ENCODE measurements around the gene ZNF548. TPM values are rescaled to one million over a fixed set of nuclear protein-coding genes. Genes with fewer than 3 reads are reported as not detected.

ZNF548 gene
- total and polyA plus RNA-seq, 5 donors from 2014 or later = 14.6 to 75.9 (median 19.4) TPM

DNA sequence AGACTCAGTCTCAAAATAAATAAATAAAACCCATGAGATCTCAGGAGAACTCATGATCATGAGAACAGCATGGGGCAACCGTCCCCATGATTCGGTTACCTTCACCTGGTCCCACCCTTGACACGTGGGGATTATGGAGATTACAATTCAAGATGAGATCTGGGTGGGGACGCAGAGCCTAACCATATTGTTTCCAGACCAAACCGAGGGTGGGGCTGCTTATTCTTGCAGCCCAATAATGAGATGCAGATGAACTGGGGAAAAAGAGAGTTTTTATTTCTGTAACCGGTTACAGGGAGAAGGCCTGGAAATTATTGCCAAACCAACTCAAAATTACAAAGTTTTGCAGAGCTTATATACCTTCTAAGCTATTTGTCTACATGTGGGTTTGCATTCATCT is 13.5 kb upstream of the ZNF548 start:
- Mint-ChIP-seq H3K4me3 (no peak overlapping the region), H3K27ac (no peak overlapping the region), H3K27me3 (no peaks in the 10 kb centered on the region), H3K9me3 (peaks cover 4 to 68% (median 33%) of the 10 kb centered on the region in 7 donors), H3K4me1 (no peaks in the 10 kb centered on the region), H3K36me3 (peaks cover 60% of the 10 kb centered on the region)
- Histone ChIP-seq H3K36me3 (ENCODE audit: control insufficient read depth, insufficient read depth, low read length) (peaks cover 37% of the 10 kb centered on the region), H3K9me3 (ENCODE audit: control insufficient read depth in 2 of 2, low read length in 2 of 2) (peaks cover 48 to 85% of the 10 kb centered on the region in 2 experiments), H3K27ac (ENCODE audit: insufficient read depth, low read length, poor library complexity, severe bottlenecking) (no peak overlapping the region), H3K4me3 (ENCODE audit: low read depth, low read length) (no peak overlapping the region), H3K4me1 (ENCODE audit: control insufficient read depth, insufficient read depth, low read length, poor library complexity, severe bottlenecking) (no peaks in the 10 kb centered on the region), H3K27me3 (ENCODE audit: control insufficient read depth, insufficient read depth, low read length) (no peaks in the 10 kb centered on the region)
- DNase-seq = no peak
- no peak for ATAC-seq (ENCODE audit: low read depth in 2 of 2)

DNA sequence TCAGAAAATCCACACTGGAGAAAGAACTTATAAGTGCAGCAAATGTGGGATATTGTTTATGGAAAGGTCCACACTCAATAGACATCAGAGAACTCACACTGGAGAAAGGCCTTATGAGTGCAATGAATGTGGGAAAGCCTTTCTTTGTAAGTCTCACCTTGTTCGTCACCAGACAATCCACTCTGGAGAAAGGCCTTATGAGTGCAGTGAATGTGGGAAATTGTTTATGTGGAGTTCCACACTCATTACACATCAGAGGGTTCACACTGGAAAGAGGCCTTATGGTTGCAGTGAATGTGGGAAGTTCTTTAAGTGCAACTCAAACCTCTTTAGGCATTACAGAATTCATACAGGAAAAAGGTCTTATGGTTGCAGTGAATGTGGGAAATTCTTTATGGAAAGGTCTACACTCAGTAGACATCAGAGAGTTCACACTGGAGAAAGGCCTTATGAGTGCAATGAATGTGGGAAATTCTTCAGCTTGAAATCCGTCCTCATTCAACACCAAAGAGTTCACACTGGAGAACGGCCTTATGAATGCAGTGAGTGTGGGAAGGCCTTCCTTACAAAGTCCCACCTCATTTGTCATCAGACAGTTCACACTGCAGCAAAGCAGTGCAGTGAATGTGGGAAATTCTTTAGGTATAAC is 12.0 kb upstream of the ZNF548 start:
- Histone ChIP-seq H3K36me3 (ENCODE audit: control insufficient read depth, insufficient read depth, low read length) (peaks cover 26% of the 10 kb centered on the region), H3K9me3 (ENCODE audit: control insufficient read depth in 2 of 2, low read length in 2 of 2) (peaks cover 46 to 76% of the 10 kb centered on the region in 2 experiments), H3K4me3 (ENCODE audit: low read depth, low read length) (no peak overlapping the region), H3K27me3 (ENCODE audit: control insufficient read depth, insufficient read depth, low read length) (no peaks in the 10 kb centered on the region), H3K27ac (ENCODE audit: insufficient read depth, low read length, poor library complexity, severe bottlenecking) (no peak overlapping the region), H3K4me1 (ENCODE audit: control insufficient read depth, insufficient read depth, low read length, poor library complexity, severe bottlenecking) (no peaks in the 10 kb centered on the region)
- peaks cover 45% of the 10 kb centered on the region for H3K36me3 Mint-ChIP-seq
- H3K4me1 Mint-ChIP-seq = no peaks in the 10 kb centered on the region
- no peak for DNase-seq
- no peaks in the 10 kb centered on the region for H3K27me3 Mint-ChIP-seq
- peaks cover 1 to 71% (median 29%) of the 10 kb centered on the region in 7 donors for H3K9me3 Mint-ChIP-seq
- no peak for ATAC-seq (ENCODE audit: low read depth in 2 of 2)
- H3K27ac Mint-ChIP-seq = no peak overlapping the region
- H3K4me3 Mint-ChIP-seq = no peak overlapping the region

DNA sequence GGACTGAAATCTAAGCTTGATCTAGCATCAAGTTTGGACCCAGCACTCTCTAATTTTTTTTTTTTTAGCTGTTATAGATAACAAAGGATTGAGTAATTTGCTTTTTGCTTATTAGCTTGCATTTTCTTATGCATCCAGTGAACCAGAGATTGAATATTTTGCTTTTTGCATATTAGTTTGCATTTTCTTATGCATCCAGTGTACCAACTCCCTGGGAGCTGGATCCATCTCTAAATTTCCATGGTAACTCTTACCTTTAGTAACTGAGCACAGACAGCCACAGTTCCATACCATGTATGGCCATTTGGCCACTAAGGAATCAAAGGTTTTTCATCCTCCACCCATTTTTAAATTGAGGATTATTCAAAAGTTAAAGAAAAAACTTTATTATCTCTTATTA is 8.7 kb upstream of the ZNF548 start:
- H3K27me3 Mint-ChIP-seq = no peaks in the 10 kb centered on the region
- peaks cover 21% of the 10 kb centered on the region for H3K36me3 Mint-ChIP-seq

DNA sequence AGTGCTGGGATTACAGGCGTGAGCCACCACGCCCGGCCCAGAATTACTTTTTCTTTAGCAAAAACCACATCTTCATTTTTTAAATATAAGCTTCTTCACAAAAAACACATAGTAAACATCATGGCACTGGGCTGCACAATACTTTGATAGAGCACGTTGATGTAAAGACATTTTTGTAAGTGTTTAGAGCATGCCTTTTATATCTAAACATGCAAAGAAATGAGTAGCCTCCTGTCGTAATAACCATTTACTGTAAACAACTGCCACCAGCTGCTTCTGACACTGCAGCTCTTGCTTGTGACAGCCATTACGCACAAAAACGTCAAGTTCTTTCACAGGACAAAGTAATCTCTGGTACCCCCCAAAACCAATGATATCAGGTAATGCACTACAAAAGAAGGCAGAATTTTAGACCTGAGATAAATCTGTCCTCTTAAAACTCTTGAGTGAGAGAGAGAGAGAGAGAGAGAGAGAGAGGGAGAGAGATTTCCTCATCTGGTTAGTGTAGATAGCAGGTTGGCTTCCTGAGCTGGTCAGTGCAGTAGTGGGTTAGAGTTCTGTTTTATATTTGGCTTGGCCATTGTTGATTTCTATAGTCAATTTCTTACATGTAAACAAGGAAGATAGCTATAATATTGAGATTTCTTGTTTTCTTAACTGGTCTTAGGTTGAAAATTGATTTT is 6.7 kb upstream of the ZNF548 start:
- H3K36me3 Mint-ChIP-seq = peaks cover 7% of the 10 kb centered on the region
- H3K27ac Mint-ChIP-seq = no peak overlapping the region
- DNase-seq (no peak), ATAC-seq (ENCODE audit: low read depth in 2 of 2) (no peak)
- Histone ChIP-seq H3K36me3 (ENCODE audit: control insufficient read depth, insufficient read depth, low read length) (peaks cover 3% of the 10 kb centered on the region), H3K4me3 (ENCODE audit: low read depth, low read length) (no peak overlapping the region), H3K27ac (ENCODE audit: insufficient read depth, low read length, poor library complexity, severe bottlenecking) (no peak overlapping the region), H3K27me3 (ENCODE audit: control insufficient read depth, insufficient read depth, low read length) (no peaks in the 10 kb centered on the region), H3K4me1 (ENCODE audit: control insufficient read depth, insufficient read depth, low read length, poor library complexity, severe bottlenecking) (no peaks in the 10 kb centered on the region), H3K9me3 (ENCODE audit: control insufficient read depth in 2 of 2, low read length in 2 of 2) (peaks cover 31% of the 10 kb centered on the region in 2 experiments)
- H3K4me3 Mint-ChIP-seq = peak overlapping the region in 1 of 4 donors; percentile 4
- H3K9me3 Mint-ChIP-seq = peaks cover 3 to 39% (median 15%) of the 10 kb centered on the region in 7 donors
- H3K27me3 Mint-ChIP-seq = no peaks in the 10 kb centered on the region
- peaks cover 0 to 5% (median 0%) of the 10 kb centered on the region in 4 donors for H3K4me1 Mint-ChIP-seq

More for the DNA sequence above, 8.7 kb upstream of the ZNF548 start:
- H3K27me3 ChIP-seq (ENCODE audit: control insufficient read depth, insufficient read depth, low read length) = no peaks in the 10 kb centered on the region
- H3K36me3 ChIP-seq (ENCODE audit: control insufficient read depth, insufficient read depth, low read length) = peaks cover 16% of the 10 kb centered on the region
- DNase-seq = no peak
- no peak overlapping the region for H3K4me3 Mint-ChIP-seq
- H3K4me1 Mint-ChIP-seq = no peaks in the 10 kb centered on the region
- no peak overlapping the region for H3K27ac Mint-ChIP-seq
- no peak overlapping the region for H3K4me3 ChIP-seq (ENCODE audit: low read depth, low read length)
- peaks cover 46 to 51% of the 10 kb centered on the region in 2 experiments for H3K9me3 ChIP-seq (ENCODE audit: control insufficient read depth in 2 of 2, low read length in 2 of 2)
- peaks cover 1 to 50% (median 17%) of the 10 kb centered on the region in 7 donors for H3K9me3 Mint-ChIP-seq
- ATAC-seq (ENCODE audit: low read depth in 2 of 2) = no peak
- H3K27ac ChIP-seq (ENCODE audit: insufficient read depth, low read length, poor library complexity, severe bottlenecking) = no peak overlapping the region
- no peaks in the 10 kb centered on the region for H3K4me1 ChIP-seq (ENCODE audit: control insufficient read depth, insufficient read depth, low read length, poor library complexity, severe bottlenecking)

DNA sequence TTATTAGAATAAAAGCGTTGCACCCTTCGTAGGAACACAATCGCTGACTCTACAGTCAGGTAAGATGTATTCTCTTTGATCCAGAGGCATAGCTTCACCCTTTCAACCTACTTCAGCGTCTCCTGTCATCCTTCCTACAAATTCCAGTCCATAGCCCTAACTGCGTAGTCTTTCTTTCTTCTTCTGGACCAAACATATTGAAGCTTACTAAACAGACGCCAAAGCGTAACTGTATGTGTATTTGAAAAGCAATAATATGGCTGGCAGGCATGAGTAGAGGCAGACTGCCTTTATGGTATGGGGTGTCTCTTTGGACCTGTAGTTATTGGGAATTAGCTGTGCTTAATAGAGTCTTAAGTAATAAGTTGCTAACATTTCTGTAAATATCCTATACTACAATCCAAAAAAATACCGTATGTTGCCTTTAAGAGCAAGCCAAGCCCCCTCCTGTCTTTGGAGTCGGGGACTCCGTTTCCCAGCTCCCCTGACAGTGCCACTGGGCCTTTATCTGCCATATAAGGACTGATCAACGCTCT is 392 bp upstream of the ZNF548 start:
- no peaks in the 10 kb centered on the region for H3K27me3 ChIP-seq (ENCODE audit: control insufficient read depth, insufficient read depth, low read length)
- ATAC-seq (ENCODE audit: low read depth in 2 of 2) = no peak

DNA sequence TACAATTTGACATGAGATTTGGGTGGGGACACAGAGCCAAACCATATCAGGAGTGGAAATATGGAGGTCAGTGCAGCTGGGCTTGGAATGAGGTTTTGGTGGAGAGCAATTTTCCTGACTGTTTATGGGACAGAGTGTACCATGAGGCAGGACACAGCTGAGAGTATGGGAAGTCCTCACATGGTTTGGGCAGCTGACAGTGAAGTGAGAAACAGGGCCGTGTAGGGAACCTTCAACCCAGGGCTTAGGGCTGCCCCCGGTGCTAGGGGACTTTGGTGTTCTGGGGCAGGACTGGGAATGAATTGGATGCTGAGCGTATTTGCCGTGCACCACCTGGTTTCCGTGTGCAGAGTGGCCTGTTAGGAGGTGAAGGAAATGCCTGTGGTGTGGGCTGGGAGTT is 6.1 kb downstream of the ZNF548 start:
- Mint-ChIP-seq H3K4me3 (no peak overlapping the region), H3K27ac (no peak overlapping the region), H3K36me3 (peaks cover 90% of the 10 kb centered on the region), H3K9me3 (peaks cover 8 to 69% (median 35%) of the 10 kb centered on the region in 7 donors), H3K4me1 (peaks cover 6 to 23% (median 13%) of the 10 kb centered on the region in 4 donors), H3K27me3 (no peaks in the 10 kb centered on the region)
- DNase-seq = no peak
- Histone ChIP-seq H3K27me3 (ENCODE audit: control insufficient read depth, insufficient read depth, low read length) (no peaks in the 10 kb centered on the region), H3K27ac (ENCODE audit: insufficient read depth, low read length, poor library complexity, severe bottlenecking) (no peak overlapping the region), H3K9me3 (ENCODE audit: control insufficient read depth in 2 of 2, low read length in 2 of 2) (peaks cover 47 to 70% of the 10 kb centered on the region in 2 experiments), H3K36me3 (ENCODE audit: control insufficient read depth, insufficient read depth, low read length) (peaks cover 69% of the 10 kb centered on the region), H3K4me1 (ENCODE audit: control insufficient read depth, insufficient read depth, low read length, poor library complexity, severe bottlenecking) (peaks cover 2% of the 10 kb centered on the region), H3K4me3 (ENCODE audit: low read depth, low read length) (no peak overlapping the region)
- ATAC-seq (ENCODE audit: low read depth in 2 of 2) = no peak

More for the DNA sequence above, 392 bp upstream of the ZNF548 start:
- H3K9me3 ChIP-seq (ENCODE audit: control insufficient read depth in 2 of 2, low read length in 2 of 2) = peaks cover 9 to 15% of the 10 kb centered on the region in 2 experiments
- H3K36me3 ChIP-seq (ENCODE audit: control insufficient read depth, insufficient read depth, low read length) = peaks cover 17% of the 10 kb centered on the region
- Mint-ChIP-seq H3K27ac (peak overlapping the region; percentile 97 to 98 (median 97)), H3K4me3 (peak overlapping the region; percentile 94 to 98 (median 96)), H3K36me3 (peaks cover 34% of the 10 kb centered on the region), H3K9me3 (peaks cover 1 to 28% (median 16%) of the 10 kb centered on the region in 7 donors), H3K4me1 (peaks cover 13 to 36% (median 27%) of the 10 kb centered on the region in 4 donors), H3K27me3 (no peaks in the 10 kb centered on the region)
- peaks cover 15% of the 10 kb centered on the region for H3K4me1 ChIP-seq (ENCODE audit: control insufficient read depth, insufficient read depth, low read length, poor library complexity, severe bottlenecking)
- DNase-seq = no peak
- H3K27ac ChIP-seq (ENCODE audit: insufficient read depth, low read length, poor library complexity, severe bottlenecking) = peak overlapping the region; percentile 94
- peak overlapping the region; percentile 83 for H3K4me3 ChIP-seq (ENCODE audit: low read depth, low read length)

DNA sequence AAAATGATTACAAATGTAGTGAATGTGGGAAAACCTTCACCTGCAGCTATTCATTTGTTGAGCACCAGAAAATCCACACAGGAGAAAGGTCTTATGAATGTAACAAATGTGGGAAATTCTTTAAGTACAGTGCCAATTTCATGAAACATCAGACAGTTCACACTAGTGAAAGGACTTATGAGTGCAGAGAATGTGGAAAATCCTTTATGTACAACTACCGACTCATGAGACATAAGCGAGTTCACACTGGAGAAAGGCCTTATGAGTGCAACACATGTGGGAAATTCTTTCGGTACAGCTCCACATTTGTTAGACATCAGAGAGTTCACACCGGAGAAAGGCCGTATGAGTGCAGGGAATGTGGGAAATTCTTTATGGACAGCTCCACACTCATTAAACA is 9.2 kb downstream of the ZNF548 start:
- H3K36me3 Mint-ChIP-seq = peaks cover 71% of the 10 kb centered on the region
- no peak overlapping the region for H3K4me3 Mint-ChIP-seq
- no peak overlapping the region for H3K27ac Mint-ChIP-seq
- H3K9me3 Mint-ChIP-seq = peaks cover 8 to 68% (median 38%) of the 10 kb centered on the region in 7 donors
- peaks cover 0 to 6% (median 3%) of the 10 kb centered on the region in 4 donors for H3K4me1 Mint-ChIP-seq
- no peak overlapping the region for H3K27ac ChIP-seq (ENCODE audit: insufficient read depth, low read length, poor library complexity, severe bottlenecking)
- H3K27me3 Mint-ChIP-seq = no peaks in the 10 kb centered on the region
- ATAC-seq (ENCODE audit: low read depth in 2 of 2) (no peak), DNase-seq (no peak)
- peaks cover 56% of the 10 kb centered on the region for H3K36me3 ChIP-seq (ENCODE audit: control insufficient read depth, insufficient read depth, low read length)
- peaks cover 51 to 86% of the 10 kb centered on the region in 2 experiments for H3K9me3 ChIP-seq (ENCODE audit: control insufficient read depth in 2 of 2, low read length in 2 of 2)
- no peak overlapping the region for H3K4me3 ChIP-seq (ENCODE audit: low read depth, low read length)
- no peaks in the 10 kb centered on the region for H3K27me3 ChIP-seq (ENCODE audit: control insufficient read depth, insufficient read depth, low read length)
- H3K4me1 ChIP-seq (ENCODE audit: control insufficient read depth, insufficient read depth, low read length, poor library complexity, severe bottlenecking) = no peaks in the 10 kb centered on the region
